MM.1S (cell line): ENCODE results near the gene PPM1H.

Source experiments
- DNase-seq: peaks from one replicate; pipeline ENCODE4 v3.0.0-alpha.2; 2015
- H2AFZ ChIP-seq: fragments of 300-600 bp; sonication (generic); 2 replicates; pipeline ENCODE4 v1.6.0; 2016; ENCODE audit warnings: antibody characterized with exemption, low read length
- H3F3A ChIP-seq: fragments of 300-600 bp; sonication (generic); 2 replicates; pipeline ENCODE4 v1.6.1; 2016; ENCODE audit warnings: mild to moderate bottlenecking, antibody characterized with exemption, low read length, moderate library complexity, mixed read lengths; ENCODE audit not compliant: insufficient read depth
- H3K27ac ChIP-seq: fragments of 300-600 bp; sonication (generic); 2 replicates; pipeline ENCODE4 v1.5.1; 2016; ENCODE audit warnings: mild to moderate bottlenecking, low read length
- H3K27me3 ChIP-seq: fragments of 300-600 bp; sonication (generic); replicated peaks from 2 replicates; pipeline ENCODE4 v1.6.0; 2016; ENCODE audit warnings: low read length; ENCODE audit not compliant: insufficient read depth
- H3K36me3 ChIP-seq: fragments of 300-600 bp; sonication (generic); replicated peaks from 2 replicates; pipeline ENCODE4 v1.6.1; 2016; ENCODE audit warnings: mild to moderate bottlenecking, low read length, mixed read lengths; ENCODE audit not compliant: insufficient read depth
- H3K4me1 ChIP-seq: fragments of 300-600 bp; sonication (generic); 2 replicates; pipeline ENCODE4 v1.6.1; 2016; ENCODE audit warnings: low read length, mixed read lengths
- H3K4me2 ChIP-seq: fragments of 300-600 bp; sonication (generic); 2 replicates; pipeline ENCODE4 v1.6.0; 2016; ENCODE audit warnings: low read depth, low read length
- H3K4me3 ChIP-seq: fragments of 300-600 bp; sonication (generic); 2 replicates; pipeline ENCODE4 v1.5.1; 2016; ENCODE audit warnings: low read length, mixed read lengths
- H3K79me2 ChIP-seq: fragments of 300-600 bp; sonication (generic); 2 replicates; pipeline ENCODE4 v1.6.1; 2016; ENCODE audit warnings: mixed run types, low read length, mixed read lengths
- H3K9ac ChIP-seq: fragments of 300-600 bp; sonication (generic); 2 replicates; pipeline ENCODE4 v1.6.1; 2016; ENCODE audit warnings: low read length, mixed read lengths
- H3K9me2 ChIP-seq: fragments of 300-600 bp; sonication (generic); replicated peaks from 2 replicates; pipeline ENCODE4 v1.6.1; 2016; ENCODE audit warnings: mild to moderate bottlenecking, low read length, mixed read lengths; ENCODE audit not compliant: insufficient read depth
- H3K9me3 ChIP-seq: fragments of 300-600 bp; sonication (generic); replicated peaks from 2 replicates; pipeline ENCODE4 v1.6.1; 2016; ENCODE audit warnings: mild to moderate bottlenecking, low read length, mixed read lengths; ENCODE audit not compliant: insufficient read depth
- H4K20me1 ChIP-seq: fragments of 300-600 bp; sonication (generic); 2 replicates; pipeline ENCODE4 v1.6.1; 2016; ENCODE audit warnings: mild to moderate bottlenecking, low read length, moderate library complexity, mixed read lengths; ENCODE audit not compliant: insufficient read depth
- CTCF ChIP-seq: fragments of 300-600 bp; sonication (generic); IDR thresholded peaks from 2 replicates; pipeline ENCODE4 v1.5.1; 2016; ENCODE audit warnings: antibody characterized with exemption, low read length, mixed read lengths
- EZH2 ChIP-seq: fragments of 300-600 bp; sonication (generic); optimal IDR thresholded peaks from 2 replicates; pipeline ENCODE3; 2017; ENCODE audit warnings: low read depth, mild to moderate bottlenecking, antibody characterized with exemption, low read length, mixed read lengths
- EZH2phosphoT487 ChIP-seq: fragments of 300-600 bp; sonication (generic); IDR thresholded peaks from 2 replicates; pipeline ENCODE4 v1.6.1; 2018; ENCODE audit warnings: antibody characterized with exemption, low read length

The PPM1H gene

DNA sequence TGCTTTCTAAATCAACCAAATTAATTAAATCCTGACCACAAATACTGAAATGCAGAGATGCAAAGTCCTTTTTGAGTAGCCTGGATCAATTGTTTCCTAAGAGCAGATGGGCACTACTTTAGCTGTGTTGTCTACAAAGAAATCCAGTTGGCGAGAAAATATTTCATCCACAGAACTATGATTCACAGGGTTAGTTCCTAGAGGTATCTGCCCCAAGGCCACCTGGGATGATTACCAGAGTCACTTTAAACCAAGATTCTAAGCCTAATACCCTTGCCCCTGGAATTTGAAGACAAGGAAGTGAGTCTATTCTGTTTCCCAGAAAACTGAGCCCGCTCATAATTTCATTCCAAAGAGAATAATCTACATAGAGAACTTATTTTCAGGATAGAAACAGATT is 198.4 kb downstream of the PPM1H start:
- Histone ChIP-seq H3F3A (no peaks in the 10 kb centered on the region), H3K4me1 (no peaks in the 10 kb centered on the region), H4K20me1 (no peaks in the 10 kb centered on the region), H3K79me2 (no peaks in the 10 kb centered on the region), H3K9me2 (no peaks in the 10 kb centered on the region), H3K4me3 (no peak overlapping the region), H3K27me3 (no peaks in the 10 kb centered on the region), H2AFZ (no peak overlapping the region), H3K27ac (no peak overlapping the region), H3K9ac (no peak overlapping the region), H3K4me2 (no peak overlapping the region), H3K36me3 (no peaks in the 10 kb centered on the region), H3K9me3 (no peaks in the 10 kb centered on the region)
- no peak for DNase-seq
- TF ChIP-seq CTCF (no peak), EZH2 (no peak)

DNA sequence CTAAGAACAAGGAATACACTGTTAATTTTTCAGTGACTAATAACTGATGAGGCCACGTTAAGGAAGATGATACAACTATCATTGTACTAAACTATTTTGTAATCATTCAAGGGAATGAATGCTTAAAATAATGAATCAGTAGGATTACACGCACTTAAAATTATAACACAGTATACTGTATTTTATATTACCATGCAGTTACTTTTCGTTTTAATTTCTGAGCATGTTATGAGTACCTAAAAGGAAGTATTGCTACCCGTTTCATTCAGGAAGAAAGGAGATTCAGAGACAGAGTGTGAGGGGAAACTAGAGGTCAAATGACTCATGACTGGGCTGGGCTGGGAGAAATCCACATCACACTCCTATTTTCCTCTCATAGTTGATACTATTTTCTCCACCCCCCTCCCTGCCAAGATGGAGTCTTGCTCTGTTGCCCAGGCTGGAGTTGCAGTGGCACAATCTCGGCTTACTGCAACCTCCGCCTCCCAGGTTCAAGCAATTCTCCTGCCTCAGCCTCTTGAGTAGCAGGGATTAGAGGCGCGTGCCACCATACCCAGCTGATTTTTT is 202.0 kb downstream of the PPM1H start:
- TF ChIP-seq EZH2 (no peak), EZH2phosphoT487 (no peak), CTCF (no peak)
- no peak overlapping the region for H3K4me2 ChIP-seq
- no peak overlapping the region for H3K9ac ChIP-seq
- H3K4me3 ChIP-seq: no peak overlapping the region
- H3K9me3 ChIP-seq: no peaks in the 10 kb centered on the region
- 0 out of 2 replicates have a peak, but pooled peaks cover 6% of the 10 kb centered on the region for H3K4me1 ChIP-seq
- DNase-seq: no peak
- H4K20me1 ChIP-seq: no peaks in the 10 kb centered on the region
- H3F3A ChIP-seq: no peaks in the 10 kb centered on the region
- no peaks in the 10 kb centered on the region for H3K36me3 ChIP-seq
- no peak overlapping the region for H2AFZ ChIP-seq
- no peaks in the 10 kb centered on the region for H3K27me3 ChIP-seq
- H3K27ac ChIP-seq: no peak overlapping the region
- H3K79me2 ChIP-seq: no peaks in the 10 kb centered on the region
- H3K9me2 ChIP-seq: no peaks in the 10 kb centered on the region

DNA sequence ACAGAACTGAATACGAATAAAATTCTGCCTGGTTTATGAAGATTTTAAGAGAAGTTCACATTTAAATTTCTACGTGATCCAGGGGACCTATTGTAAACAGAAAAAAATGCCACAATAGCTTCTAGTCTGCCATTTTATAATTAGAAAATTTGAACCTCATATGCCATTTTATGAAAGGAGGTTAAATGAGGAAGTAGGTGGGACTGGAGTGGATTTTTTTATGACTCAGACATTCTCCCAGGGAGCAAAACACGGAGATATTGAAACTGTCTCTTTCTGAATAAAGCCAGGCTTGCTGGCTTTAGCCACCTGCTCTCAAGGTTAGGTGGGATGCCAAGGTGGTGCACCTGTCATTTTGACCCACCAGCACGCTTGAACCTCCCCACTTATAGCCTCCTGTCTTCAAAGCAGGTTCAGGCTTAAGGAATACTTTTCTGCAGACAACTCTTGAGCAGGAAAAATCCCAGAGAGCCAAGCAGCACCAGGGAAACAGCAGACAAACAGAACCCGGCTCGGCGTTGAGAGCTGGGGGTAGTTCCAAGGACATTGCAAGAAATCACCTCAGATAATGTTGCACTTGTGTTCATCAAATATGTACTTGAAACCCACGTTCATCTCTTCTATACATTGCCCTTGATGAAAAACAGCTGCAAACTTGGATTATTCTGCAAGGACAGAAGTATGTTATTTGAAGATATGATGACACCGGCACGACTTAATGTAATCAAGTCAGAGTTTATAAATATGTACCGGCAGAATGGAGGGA is 203.7 kb downstream of the PPM1H start:
- H3K4me3 ChIP-seq: no peak overlapping the region
- no peaks in the 10 kb centered on the region for H3F3A ChIP-seq

More for the DNA sequence above, 203.7 kb downstream of the PPM1H start:
- Histone ChIP-seq H3K36me3 (no peaks in the 10 kb centered on the region), H4K20me1 (no peaks in the 10 kb centered on the region), H3K9ac (no peak overlapping the region), H3K9me3 (no peaks in the 10 kb centered on the region), H3K4me2 (peak overlapping the region; percentile 4; the same call in 1 of the 2 replicates), H3K9me2 (no peaks in the 10 kb centered on the region), H3K27me3 (no peaks in the 10 kb centered on the region), H3K79me2 (no peaks in the 10 kb centered on the region), H3K4me1 (0 out of 2 replicates have a peak, but pooled peaks cover 6% of the 10 kb centered on the region), H2AFZ (no peak overlapping the region), H3K27ac (no peak overlapping the region)
- DNase-seq: no peak
- no peak for TF ChIP-seq EZH2
- no peak for TF ChIP-seq EZH2phosphoT487
- no peak for TF ChIP-seq CTCF
